Sigmoid colon (tissue), 7 donors: Measurements from ENCODE around the gene ATOH8. TPM values are rescaled to one million over a fixed set of nuclear protein-coding genes. Genes with fewer than 3 reads are reported as not detected.

Experiments used
- DNase-seq: peaks from one replicate; pipeline ENCODE4 v3.0.0-alpha.2; 2019
- H3K27ac ChIP-seq, 4 donors: fragments of 200-600 bp; sonication (generic); one replicate each; pipeline ENCODE4 v1.5.1; 2016 to 2019; ENCODE audit warnings: mild to moderate bottlenecking in 1 of 4
- H3K27me3 ChIP-seq, 3 donors: fragments of 200-600 bp; sonication (generic); one replicate each; pipeline ENCODE4 v1.5.1; 2019; ENCODE audit warnings: mild to moderate bottlenecking in 1 of 3
- H3K36me3 ChIP-seq, 4 donors: fragments of 200-600 bp; sonication (generic); one replicate each; pipeline ENCODE4 v1.5.1; 2016 to 2019
- H3K4me1 ChIP-seq, 4 donors: fragments of 200-600 bp; sonication (generic); one replicate each; pipeline ENCODE4 v1.5.1; 2017 to 2019
- H3K4me3 ChIP-seq, 4 donors: fragments of 200-600 bp; sonication (generic); one replicate each; pipeline ENCODE4 v1.5.1; 2017 to 2019; ENCODE audit warnings: mild to moderate bottlenecking in 2 of 4, moderate library complexity in 1 of 4
- H3K9me3 ChIP-seq, 4 donors: fragments of 200-600 bp in 3 of 4; sonication (generic) in 3 of 4; one replicate each; pipeline versions ENCODE4 v1.5.1 to v1.6.1; 2013 to 2019
- CTCF ChIP-seq, 4 experiments: fragments of 450-650 bp in 3 of 4; fragments of 200-600 bp in 1 of 4; IDR thresholded peaks; one replicate each; pipeline ENCODE4 v1.5.1; 2016 to 2019; ENCODE audit warnings: antibody characterized with exemption in 4 of 4, mild to moderate bottlenecking in 3 of 4, moderate library complexity in 2 of 4
- EP300 ChIP-seq, 4 donors: sonication (generic); formaldehyde crosslinking; IDR thresholded peaks; one replicate each; pipeline ENCODE4 v1.6.1; 2017; ENCODE audit warnings: antibody characterized with exemption in 4 of 4
- POLR2A ChIP-seq, 2 donors: fragments of 450-650 bp; IDR thresholded peaks; one replicate each; pipeline ENCODE4 v1.6.1; 2016; ENCODE audit warnings: antibody characterized with exemption in 2 of 2, mild to moderate bottlenecking in 2 of 2, moderate library complexity in 2 of 2
- POLR2AphosphoS5 ChIP-seq, 4 donors: sonication (generic); formaldehyde crosslinking; IDR thresholded peaks; one replicate each; pipeline ENCODE4 v1.6.1; 2017; ENCODE audit warnings: antibody characterized with exemption in 4 of 4
- WGBS, 2 donors: extraction: QIAGEN DNeasy Blood & Tissue Kit; methylation state at CpG; one replicate each; pipeline ENCODE4 v1.1.7; 2013; 5-methylcytosine and 5-hydroxymethylcytosine counted together
- intact Hi-C: fragments of 100-400 bp; cut with DNase I; formaldehyde crosslinking; loops from one replicate; pipeline ENCODE4 v1.15.1; 2023
- polyA plus RNA-seq, 3 donors: library from polyadenylated mRNA; stranded (reverse); fragments of 200-250 nt; gene quantifications; one replicate each; pipeline ENCODE4 v1.2.3, GENCODE V29; 2013
- total RNA-seq, 4 donors: library from RNA; depleted of rRNA; stranded (reverse); fragments of >200 nt; gene quantifications; one replicate each; pipeline ENCODE4 v1.1.0, GENCODE V29; 2016
- donor health status: healthy with polysubstance abuse.
- donor health status: Bipolar disorder and iron deficiency.
- donor health status: healthy.

The ATOH8 gene
- total and polyA plus RNA-seq, 7 donors = 1.6 to 20.6 (median 12.4) TPM

GRCh38 chr2:85786865-85787264, 33.1 kb downstream of the ATOH8 start:
- peaks cover 0 to 13% (median 0%) of the 10 kb centered on the region in 4 donors for H3K36me3 ChIP-seq
- no peak overlapping the region for H3K4me3 ChIP-seq
- intact Hi-C loops = loop anchor here (5.0 kb wide), 1 partner anchor 40 kb away; no protein-coding TSS in a partner anchor
- DNase-seq = peak; percentile 56
- no peaks in the 10 kb centered on the region for H3K27me3 ChIP-seq
- peak overlapping the region in 2 of 4 donors; percentile 71 to 86 for H3K27ac ChIP-seq
- TF ChIP-seq EP300 (IDR thresholded peaks at IDR 0.05) (no peak), POLR2AphosphoS5 (IDR thresholded peaks at IDR 0.05) (no peak), CTCF (IDR thresholded peaks at IDR 0.05) (no peak), POLR2A (IDR thresholded peaks at IDR 0.05) (no peak)
- peaks cover 0 to 36% (median 30%) of the 10 kb centered on the region in 4 donors for H3K4me1 ChIP-seq
- 86 to 89% methylated on average over 14 of the region's 14 CpGs for WGBS, 2 donors
- H3K9me3 ChIP-seq = no peaks in the 10 kb centered on the region

GRCh38 chr2:85787282-85787980, 33.6 kb downstream of the ATOH8 start:
- H3K27me3 ChIP-seq = no peaks in the 10 kb centered on the region
- TF ChIP-seq POLR2A (IDR thresholded peaks at IDR 0.05) (no peak), CTCF (IDR thresholded peaks at IDR 0.05) (no peak), EP300 (IDR thresholded peaks at IDR 0.05) (no peak), POLR2AphosphoS5 (IDR thresholded peaks at IDR 0.05) (no peak)
- H3K4me3 ChIP-seq = no peak overlapping the region
- no peaks in the 10 kb centered on the region for H3K9me3 ChIP-seq
- peak; percentile 57 for DNase-seq
- intact Hi-C loops = loop anchor here (5.0 kb wide), 1 partner anchor 40 kb away; no protein-coding TSS in a partner anchor
- no peak overlapping the region for H3K27ac ChIP-seq
- H3K4me1 ChIP-seq = peaks cover 0 to 41% (median 33%) of the 10 kb centered on the region in 4 donors
- WGBS, 2 donors = 88 to 96% methylated on average over 8 of the region's 8 CpGs
- H3K36me3 ChIP-seq = peaks cover 0 to 13% (median 0%) of the 10 kb centered on the region in 4 donors

GRCh38 chr2:85787981-85788340, 34.2 kb downstream of the ATOH8 start:
- H3K36me3 ChIP-seq = peaks cover 0 to 13% (median 0%) of the 10 kb centered on the region in 4 donors
- intact Hi-C loops = loop anchor here (5.0 kb wide), 1 partner anchor 41 kb away; no protein-coding TSS in a partner anchor
- no peaks in the 10 kb centered on the region for H3K27me3 ChIP-seq
- H3K4me3 ChIP-seq = no peak overlapping the region
- TF ChIP-seq EP300 (IDR thresholded peaks at IDR 0.05) = no peak
- TF ChIP-seq POLR2A (IDR thresholded peaks at IDR 0.05) = no peak
- TF ChIP-seq CTCF (IDR thresholded peaks at IDR 0.05) = no peak
- TF ChIP-seq POLR2AphosphoS5 (IDR thresholded peaks at IDR 0.05) = no peak
- H3K4me1 ChIP-seq = peaks cover 0 to 47% (median 39%) of the 10 kb centered on the region in 4 donors
- no peak overlapping the region for H3K27ac ChIP-seq
- H3K9me3 ChIP-seq = no peaks in the 10 kb centered on the region
- 93 to 95% methylated on average over 6 of the region's 6 CpGs for WGBS, 2 donors
- DNase-seq = peak; percentile 49

- TF ChIP-seq CTCF (IDR thresholded peaks at IDR 0.05) (no peak), POLR2AphosphoS5 (IDR thresholded peaks at IDR 0.05) (no peak), EP300 (IDR thresholded peaks at IDR 0.05) (no peak), POLR2A (IDR thresholded peaks at IDR 0.05) (no peak)
- intact Hi-C loops = loop anchor here (5.0 kb wide), 1 partner anchor 41 kb away; no protein-coding TSS in a partner anchor
- Histone ChIP-seq H3K9me3 (no peaks in the 10 kb centered on the region), H3K36me3 (peaks cover 0 to 13% (median 0%) of the 10 kb centered on the region in 4 donors), H3K27me3 (no peaks in the 10 kb centered on the region), H3K27ac (no peak overlapping the region), H3K4me1 (peaks cover 0 to 51% (median 44%) of the 10 kb centered on the region in 4 donors), H3K4me3 (no peak overlapping the region)
- WGBS, 2 donors = 76 to 92% methylated on average over 3 of the region's 3 CpGs
- DNase-seq = peak; percentile 45
Measured at GRCh38 chr2:85788603-85789002, 34.8 kb downstream of the ATOH8 start.
